Measurements from ENCODE around the gene GRIN1.

GRIN1 gene

GRCh38 chr9:137146527-137146918 lies 7.6 kb downstream of the GRIN1 start:
- Histone ChIP-seq H3K9ac (ENCODE audit: low read length) (no peak overlapping the region), H3F3A (ENCODE audit: insufficient read depth) (peaks cover 11% of the 10 kb centered on the region; the same call in 1 of the 2 replicates), H3K27me3 (ENCODE audit: low read length) (no peaks in the 10 kb centered on the region), H4K20me1 (ENCODE audit: low read depth, low read length) (no peaks in the 10 kb centered on the region), H3K79me2 (ENCODE audit: insufficient read depth, low read length) (no peaks in the 10 kb centered on the region), H2AFZ (ENCODE audit: low read depth, low read length, severe bottlenecking) (no peak overlapping the region), H3K4me3 (ENCODE audit: insufficient read depth, low read length, poor library complexity, severe bottlenecking) (no peak overlapping the region), H3K36me3 (ENCODE audit: low read length) (no peaks in the 10 kb centered on the region), H3K27ac (ENCODE audit: low read depth, low read length) (no peak overlapping the region), H3K9me3 (ENCODE audit: insufficient read depth, low read length) (no peaks in the 10 kb centered on the region), H3K4me2 (ENCODE audit: low read depth, low read length, poor library complexity, severe bottlenecking) (no peak overlapping the region), H3K9me2 (replicated peaks; ENCODE audit: insufficient read depth, low read length) (no peaks in the 10 kb centered on the region)
- TF ChIP-seq CTCF (IDR thresholded peaks at IDR 0.05; ENCODE audit: insufficient read depth, low read length, poor library complexity, severe bottlenecking) = no peak
- no peak for TF ChIP-seq EZH2phosphoT487 (conservative IDR thresholded peaks at IDR 0.05; ENCODE audit: low read length)

- no peak overlapping the region for H3K9ac ChIP-seq (ENCODE audit: low read length)
- TF ChIP-seq CTCF (IDR thresholded peaks at IDR 0.05; ENCODE audit: insufficient read depth, low read length, poor library complexity, severe bottlenecking) = no peak
- TF ChIP-seq EZH2phosphoT487 (conservative IDR thresholded peaks at IDR 0.05; ENCODE audit: low read length) = no peak
- no peaks in the 10 kb centered on the region for H3K36me3 ChIP-seq (ENCODE audit: low read length)
- no peaks in the 10 kb centered on the region for H3K79me2 ChIP-seq (ENCODE audit: insufficient read depth, low read length)
- H3K27me3 ChIP-seq (ENCODE audit: low read length) = no peaks in the 10 kb centered on the region
- no peaks in the 10 kb centered on the region for H3K9me3 ChIP-seq (ENCODE audit: insufficient read depth, low read length)
- no peak overlapping the region for H2AFZ ChIP-seq (ENCODE audit: low read depth, low read length, severe bottlenecking)
- no peaks in the 10 kb centered on the region for H4K20me1 ChIP-seq (ENCODE audit: low read depth, low read length)
- no peaks in the 10 kb centered on the region for H3K9me2 ChIP-seq (replicated peaks; ENCODE audit: insufficient read depth, low read length)
- H3K27ac ChIP-seq (ENCODE audit: low read depth, low read length) = no peak overlapping the region
- no peak overlapping the region for H3K4me3 ChIP-seq (ENCODE audit: insufficient read depth, low read length, poor library complexity, severe bottlenecking)
- peaks cover 13% of the 10 kb centered on the region; the same call in 1 of the 2 replicates for H3F3A ChIP-seq (ENCODE audit: insufficient read depth)
- no peak overlapping the region for H3K4me2 ChIP-seq (ENCODE audit: low read depth, low read length, poor library complexity, severe bottlenecking)
Observed at GRCh38 chr9:137147091-137147792, 8.3 kb downstream of the GRIN1 start.

- H3K27me3 ChIP-seq (ENCODE audit: low read length) = no peaks in the 10 kb centered on the region
- no peaks in the 10 kb centered on the region for H3K9me2 ChIP-seq (replicated peaks; ENCODE audit: insufficient read depth, low read length)
- peaks cover 13% of the 10 kb centered on the region; the same call in 1 of the 2 replicates for H3F3A ChIP-seq (ENCODE audit: insufficient read depth)
- no peaks in the 10 kb centered on the region for H3K79me2 ChIP-seq (ENCODE audit: insufficient read depth, low read length)
- H2AFZ ChIP-seq (ENCODE audit: low read depth, low read length, severe bottlenecking) = no peak overlapping the region
- no peak overlapping the region for H3K4me2 ChIP-seq (ENCODE audit: low read depth, low read length, poor library complexity, severe bottlenecking)
- no peaks in the 10 kb centered on the region for H3K9me3 ChIP-seq (ENCODE audit: insufficient read depth, low read length)
- H3K36me3 ChIP-seq (ENCODE audit: low read length) = no peaks in the 10 kb centered on the region
- no peak overlapping the region for H3K9ac ChIP-seq (ENCODE audit: low read length)
- H4K20me1 ChIP-seq (ENCODE audit: low read depth, low read length) = no peaks in the 10 kb centered on the region
- H3K4me3 ChIP-seq (ENCODE audit: insufficient read depth, low read length, poor library complexity, severe bottlenecking) = no peak overlapping the region
- TF ChIP-seq EZH2phosphoT487 (conservative IDR thresholded peaks at IDR 0.05; ENCODE audit: low read length) (no peak), CTCF (IDR thresholded peaks at IDR 0.05; ENCODE audit: insufficient read depth, low read length, poor library complexity, severe bottlenecking) (no peak)
- no peak overlapping the region for H3K27ac ChIP-seq (ENCODE audit: low read depth, low read length)
Observed at GRCh38 chr9:137147793-137148160, 8.8 kb downstream of the GRIN1 start.

All from SU-DHL-6 (cell line).